ENCODE data around the gene CCDC69.

GRCh38 chr5:151184316-151185042 lies 39.4 kb downstream of the CCDC69 start:
- TF ChIP-seq CTCF (IDR thresholded peaks at IDR 0.05 in 2 of 3, conservative IDR thresholded peaks at IDR 0.05 in 1 of 3; ENCODE audit: control insufficient read depth in 2 of 3, extremely low read depth in 1 of 3, insufficient read depth in 1 of 3, low read depth in 3 of 3, low read length in 3 of 3) (no peak), POLR2A (IDR thresholded peaks at IDR 0.05; ENCODE audit: low read depth, low read length) (no peak), HCFC1 (IDR thresholded peaks at IDR 0.05; ENCODE audit: low read length) (no peak), CEBPB (IDR thresholded peaks at IDR 0.05; ENCODE audit: borderline replicate concordance in 1 of 2, low read depth in 2 of 2, low read length in 2 of 2) (no peak)

All from GM12878 (cell line).